KMS-11 (cell line): ENCODE data around the gene MTHFD2.
"Not testable (repeated sequence)": the region's sequence is repeated elsewhere in the genome, so short reads cannot be mapped to it uniquely, and the experiment has no call there.

ENCODE experiments used
- H2AFZ ChIP-seq: fragments of 200-600 bp; sonication (generic); 2 replicates; pipeline ENCODE4 v1.6.1; 2016; ENCODE audit warnings: antibody characterized with exemption, mixed run types, low read depth
- H3K27ac ChIP-seq: fragments of 200-600 bp; sonication (generic); 2 replicates; pipeline ENCODE4 v1.6.1; 2016; ENCODE audit warnings: mild to moderate bottlenecking, mixed run types
- H3K27me3 ChIP-seq: fragments of 200-600 bp; sonication (generic); 2 replicates; pipeline ENCODE4 v1.6.1; 2017; ENCODE audit warnings: mild to moderate bottlenecking, low read depth, mixed run types, moderate library complexity; ENCODE audit not compliant: insufficient read depth
- H3K36me3 ChIP-seq: fragments of 200-600 bp; sonication (generic); 2 replicates; pipeline ENCODE4 v1.6.1; 2017; ENCODE audit warnings: mild to moderate bottlenecking, mixed run types; ENCODE audit not compliant: insufficient read depth
- H3K4me1 ChIP-seq: fragments of 200-600 bp; sonication (generic); 2 replicates; pipeline ENCODE4 v1.6.1; 2016; ENCODE audit warnings: mild to moderate bottlenecking, low read depth, mixed run types; ENCODE audit not compliant: poor library complexity, severe bottlenecking
- H3K4me2 ChIP-seq: fragments of 200-600 bp; sonication (generic); 2 replicates; pipeline ENCODE4 v1.7.0; 2016; ENCODE audit warnings: mild to moderate bottlenecking, mixed run types
- H3K4me3 ChIP-seq: fragments of 200-600 bp; sonication (generic); IDR thresholded peaks from 2 replicates; pipeline ENCODE4 v1.6.1; 2017; ENCODE audit warnings: low read depth, low read length, mixed read lengths; ENCODE audit not compliant: insufficient read depth
- H3K79me2 ChIP-seq: fragments of 200-600 bp; sonication (generic); 2 replicates; pipeline ENCODE4 v1.6.1; 2016; ENCODE audit warnings: low read depth, mixed run types; ENCODE audit not compliant: insufficient read depth
- H3K9ac ChIP-seq: fragments of 200-600 bp; sonication (generic); 2 replicates; pipeline ENCODE4 v1.6.1; 2016; ENCODE audit warnings: mild to moderate bottlenecking, mixed run types
- H4K20me1 ChIP-seq: fragments of 200-600 bp; sonication (generic); 2 replicates; pipeline ENCODE4 v1.6.1; 2016; ENCODE audit warnings: mild to moderate bottlenecking, mixed run types; ENCODE audit not compliant: insufficient read depth
- TF ChIP-seq, protein P1 (sequence below): fragments of 200-600 bp; sonication (generic); conservative IDR thresholded peaks from 2 replicates; pipeline ENCODE4 v1.6.1; 2017; ENCODE audit warnings: low read depth, mild to moderate bottlenecking, antibody characterized with exemption, low read length, moderate library complexity, mixed read lengths

Gene MTHFD2

DNA sequence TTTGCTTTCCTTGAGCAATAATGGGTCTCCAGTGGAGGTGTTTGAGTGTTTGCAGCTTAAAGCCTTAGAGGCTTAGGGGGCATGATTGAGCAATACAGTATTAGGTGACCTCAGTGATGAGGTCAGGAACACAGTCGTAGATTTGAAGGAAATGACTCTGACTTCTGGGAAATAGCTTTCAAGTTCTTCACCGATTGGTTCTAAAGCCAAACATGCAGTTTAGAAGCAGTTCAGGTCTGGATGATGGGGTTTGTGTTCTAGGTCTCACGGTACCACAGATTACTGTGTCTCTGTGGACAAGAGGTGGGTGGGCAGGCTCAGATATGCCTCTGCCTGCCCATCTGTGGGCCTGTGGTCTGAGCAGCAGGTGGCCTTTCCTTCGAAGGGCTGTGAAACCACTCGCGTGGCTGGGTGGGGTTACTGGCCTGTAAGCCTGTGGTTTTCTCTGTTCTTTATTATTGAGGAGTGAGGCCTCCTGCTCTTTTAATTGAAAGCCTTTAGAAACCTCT is 7.8 kb downstream of the MTHFD2 start:
- H3K4me1 ChIP-seq, result peaks cover 99% of the 10 kb centered on the region

GRCh38 chr2:74212702-74213410 is 14.4 kb downstream of the MTHFD2 start:
- Histone ChIP-seq H2AFZ (no peak overlapping the region), H3K9ac (no peak overlapping the region), H4K20me1 (peaks cover 6% of the 10 kb centered on the region; the same call in 1 of the 2 replicates), H3K27me3 (no peaks in the 10 kb centered on the region), H3K4me1 (peaks cover 57% of the 10 kb centered on the region), H3K4me2 (no peak overlapping the region), H3K36me3 (peaks cover 31% of the 10 kb centered on the region; the same call in 1 of the 2 replicates), H3K79me2 (peaks cover 33% of the 10 kb centered on the region), H3K27ac (no peak overlapping the region; the same call in 1 of the 2 replicates), H3K4me3 (no peak overlapping the region)
- TF ChIP-seq, protein P1, sequence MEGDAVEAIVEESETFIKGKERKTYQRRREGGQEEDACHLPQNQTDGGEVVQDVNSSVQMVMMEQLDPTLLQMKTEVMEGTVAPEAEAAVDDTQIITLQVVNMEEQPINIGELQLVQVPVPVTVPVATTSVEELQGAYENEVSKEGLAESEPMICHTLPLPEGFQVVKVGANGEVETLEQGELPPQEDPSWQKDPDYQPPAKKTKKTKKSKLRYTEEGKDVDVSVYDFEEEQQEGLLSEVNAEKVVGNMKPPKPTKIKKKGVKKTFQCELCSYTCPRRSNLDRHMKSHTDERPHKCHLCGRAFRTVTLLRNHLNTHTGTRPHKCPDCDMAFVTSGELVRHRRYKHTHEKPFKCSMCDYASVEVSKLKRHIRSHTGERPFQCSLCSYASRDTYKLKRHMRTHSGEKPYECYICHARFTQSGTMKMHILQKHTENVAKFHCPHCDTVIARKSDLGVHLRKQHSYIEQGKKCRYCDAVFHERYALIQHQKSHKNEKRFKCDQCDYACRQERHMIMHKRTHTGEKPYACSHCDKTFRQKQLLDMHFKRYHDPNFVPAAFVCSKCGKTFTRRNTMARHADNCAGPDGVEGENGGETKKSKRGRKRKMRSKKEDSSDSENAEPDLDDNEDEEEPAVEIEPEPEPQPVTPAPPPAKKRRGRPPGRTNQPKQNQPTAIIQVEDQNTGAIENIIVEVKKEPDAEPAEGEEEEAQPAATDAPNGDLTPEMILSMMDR, result no peak

More for the DNA sequence above, 7.8 kb downstream of the MTHFD2 start:
- peak overlapping the region; percentile 55; the same call in 1 of the 2 replicates for H3K9ac ChIP-seq
- H3K79me2 ChIP-seq, result peaks cover 88% of the 10 kb centered on the region
- H3K4me3 ChIP-seq, result peak overlapping the region; percentile 79
- peaks cover 27% of the 10 kb centered on the region for H4K20me1 ChIP-seq
- no peak overlapping the region for H2AFZ ChIP-seq
- peaks cover 32% of the 10 kb centered on the region for H3K36me3 ChIP-seq
- peak overlapping the region; percentile 99 for H3K27ac ChIP-seq
- no peaks in the 10 kb centered on the region for H3K27me3 ChIP-seq
- H3K4me2 ChIP-seq, result peak overlapping the region; percentile 80
- TF ChIP-seq, protein P1, result no peak; the same call in 1 of the 2 replicates

GRCh38 chr2:74215771-74216170 is 17.4 kb downstream of the MTHFD2 start:
- not testable (repeated sequence) for H3K27ac ChIP-seq, H3K27me3 ChIP-seq, H3K79me2 ChIP-seq, H2AFZ ChIP-seq, H3K4me2 ChIP-seq, H3K4me3 ChIP-seq, H3K9ac ChIP-seq, H4K20me1 ChIP-seq
- Histone ChIP-seq H3K4me1 (peaks cover 29% of the 10 kb centered on the region), H3K36me3 (peaks cover 13% of the 10 kb centered on the region; the same call in 1 of the 2 replicates)

GRCh38 chr2:74216642-74217041 is 18.2 kb downstream of the MTHFD2 start:
- no peaks in the 10 kb centered on the region for H4K20me1 ChIP-seq
- H3K4me1 ChIP-seq, result peaks cover 21% of the 10 kb centered on the region
- no peak overlapping the region for H3K4me3 ChIP-seq
- no peaks in the 10 kb centered on the region for H3K27me3 ChIP-seq
- no peaks in the 10 kb centered on the region; the same call in 1 of the 2 replicates for H3K79me2 ChIP-seq
- TF ChIP-seq, protein P1, result no peak
- peaks cover 10% of the 10 kb centered on the region; the same call in 1 of the 2 replicates for H3K36me3 ChIP-seq
- H3K4me2 ChIP-seq, result no peak overlapping the region
- no peak overlapping the region for H3K27ac ChIP-seq
- no peak overlapping the region for H3K9ac ChIP-seq
- no peak overlapping the region for H2AFZ ChIP-seq
